ENCODE results near the gene CEP112. TPM values are rescaled to one million over a fixed set of nuclear protein-coding genes. Genes with fewer than 3 reads are reported as not detected.

The CEP112 gene
- total and polyA plus RNA-seq, 4 donors: 1.1 to 4.9 (median 1.4) TPM

GRCh38 chr17:65587534-65588180 lies 604.3 kb downstream of the CEP112 start:
- Histone ChIP-seq H3K4me1 (ENCODE audit: control insufficient read depth in 4 of 4, insufficient read depth in 4 of 4, low read length in 3 of 4) (no peaks in the 10 kb centered on the region), H3K9ac (ENCODE audit: low read depth in 1 of 2, low read length in 2 of 2) (no peak overlapping the region), H3K9me3 (ENCODE audit: control insufficient read depth in 4 of 4, low read length in 3 of 4) (no peaks in the 10 kb centered on the region), H3K36me3 (ENCODE audit: control insufficient read depth in 4 of 4, insufficient read depth in 3 of 4, low read depth in 1 of 4, low read length in 3 of 4) (no peaks in the 10 kb centered on the region), H3K27ac (ENCODE audit: low read depth in 1 of 2, low read length in 2 of 2) (no peak overlapping the region), H3K27me3 (ENCODE audit: control insufficient read depth in 4 of 4, insufficient read depth in 4 of 4, low read length in 3 of 4) (no peaks in the 10 kb centered on the region), H3K4me3 (ENCODE audit: low read depth in 1 of 3, low read length in 3 of 3) (no peak overlapping the region)
- no peak for DNase-seq (ENCODE audit: low spot score)
- 74% methylated on average over 10 of the region's 10 CpGs for WGBS
- no peak for TF ChIP-seq MAX (IDR thresholded peaks at IDR 0.05)
- no peak for TF ChIP-seq NR2F2 (IDR thresholded peaks at IDR 0.05)
- TF ChIP-seq FOXA1 (IDR thresholded peaks at IDR 0.05): no peak
- TF ChIP-seq FOXA2 (IDR thresholded peaks at IDR 0.05): no peak
- TF ChIP-seq TAF1 (conservative IDR thresholded peaks at IDR 0.05): no peak
- TF ChIP-seq RAD21 (IDR thresholded peaks at IDR 0.05): no peak

- no peaks in the 10 kb centered on the region for H3K36me3 ChIP-seq (ENCODE audit: control insufficient read depth in 4 of 4, insufficient read depth in 3 of 4, low read depth in 1 of 4, low read length in 3 of 4)
- TF ChIP-seq HNF4G (IDR thresholded peaks at IDR 0.05) (no peak), FOXA1 (IDR thresholded peaks at IDR 0.05) (no peak), MAX (IDR thresholded peaks at IDR 0.05) (no peak), CTCF (IDR thresholded peaks at IDR 0.05; ENCODE audit: low read depth, low read length, missing input control) (no peak), TAF1 (conservative IDR thresholded peaks at IDR 0.05) (no peak), ATF3 (IDR thresholded peaks at IDR 0.05) (no peak), JUND (IDR thresholded peaks at IDR 0.05) (no peak), HNF4A (conservative IDR thresholded peaks at IDR 0.05) (no peak), GABPA (IDR thresholded peaks at IDR 0.05 in 1 of 2, conservative IDR thresholded peaks at IDR 0.05 in 1 of 2) (no peak), SP1 (IDR thresholded peaks at IDR 0.05) (no peak), NR2F2 (IDR thresholded peaks at IDR 0.05) (no peak), RAD21 (IDR thresholded peaks at IDR 0.05) (no peak), EGR1 (IDR thresholded peaks at IDR 0.05; ENCODE audit: low read depth in 2 of 2) (no peak), YY1 (IDR thresholded peaks at IDR 0.05) (no peak), RXRA (IDR thresholded peaks at IDR 0.05) (no peak), FOXA2 (IDR thresholded peaks at IDR 0.05) (no peak)
- TF ChIP-seq, protein P1, sequence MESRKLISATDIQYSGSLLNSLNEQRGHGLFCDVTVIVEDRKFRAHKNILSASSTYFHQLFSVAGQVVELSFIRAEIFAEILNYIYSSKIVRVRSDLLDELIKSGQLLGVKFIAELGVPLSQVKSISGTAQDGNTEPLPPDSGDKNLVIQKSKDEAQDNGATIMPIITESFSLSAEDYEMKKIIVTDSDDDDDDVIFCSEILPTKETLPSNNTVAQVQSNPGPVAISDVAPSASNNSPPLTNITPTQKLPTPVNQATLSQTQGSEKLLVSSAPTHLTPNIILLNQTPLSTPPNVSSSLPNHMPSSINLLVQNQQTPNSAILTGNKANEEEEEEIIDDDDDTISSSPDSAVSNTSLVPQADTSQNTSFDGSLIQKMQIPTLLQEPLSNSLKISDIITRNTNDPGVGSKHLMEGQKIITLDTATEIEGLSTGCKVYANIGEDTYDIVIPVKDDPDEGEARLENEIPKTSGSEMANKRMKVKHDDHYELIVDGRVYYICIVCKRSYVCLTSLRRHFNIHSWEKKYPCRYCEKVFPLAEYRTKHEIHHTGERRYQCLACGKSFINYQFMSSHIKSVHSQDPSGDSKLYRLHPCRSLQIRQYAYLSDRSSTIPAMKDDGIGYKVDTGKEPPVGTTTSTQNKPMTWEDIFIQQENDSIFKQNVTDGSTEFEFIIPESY (IDR thresholded peaks at IDR 0.05): no peak
- TF ChIP-seq, protein P2, sequence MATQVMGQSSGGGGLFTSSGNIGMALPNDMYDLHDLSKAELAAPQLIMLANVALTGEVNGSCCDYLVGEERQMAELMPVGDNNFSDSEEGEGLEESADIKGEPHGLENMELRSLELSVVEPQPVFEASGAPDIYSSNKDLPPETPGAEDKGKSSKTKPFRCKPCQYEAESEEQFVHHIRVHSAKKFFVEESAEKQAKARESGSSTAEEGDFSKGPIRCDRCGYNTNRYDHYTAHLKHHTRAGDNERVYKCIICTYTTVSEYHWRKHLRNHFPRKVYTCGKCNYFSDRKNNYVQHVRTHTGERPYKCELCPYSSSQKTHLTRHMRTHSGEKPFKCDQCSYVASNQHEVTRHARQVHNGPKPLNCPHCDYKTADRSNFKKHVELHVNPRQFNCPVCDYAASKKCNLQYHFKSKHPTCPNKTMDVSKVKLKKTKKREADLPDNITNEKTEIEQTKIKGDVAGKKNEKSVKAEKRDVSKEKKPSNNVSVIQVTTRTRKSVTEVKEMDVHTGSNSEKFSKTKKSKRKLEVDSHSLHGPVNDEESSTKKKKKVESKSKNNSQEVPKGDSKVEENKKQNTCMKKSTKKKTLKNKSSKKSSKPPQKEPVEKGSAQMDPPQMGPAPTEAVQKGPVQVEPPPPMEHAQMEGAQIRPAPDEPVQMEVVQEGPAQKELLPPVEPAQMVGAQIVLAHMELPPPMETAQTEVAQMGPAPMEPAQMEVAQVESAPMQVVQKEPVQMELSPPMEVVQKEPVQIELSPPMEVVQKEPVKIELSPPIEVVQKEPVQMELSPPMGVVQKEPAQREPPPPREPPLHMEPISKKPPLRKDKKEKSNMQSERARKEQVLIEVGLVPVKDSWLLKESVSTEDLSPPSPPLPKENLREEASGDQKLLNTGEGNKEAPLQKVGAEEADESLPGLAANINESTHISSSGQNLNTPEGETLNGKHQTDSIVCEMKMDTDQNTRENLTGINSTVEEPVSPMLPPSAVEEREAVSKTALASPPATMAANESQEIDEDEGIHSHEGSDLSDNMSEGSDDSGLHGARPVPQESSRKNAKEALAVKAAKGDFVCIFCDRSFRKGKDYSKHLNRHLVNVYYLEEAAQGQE (IDR thresholded peaks at IDR 0.05): no peak
Observed at GRCh38 chr17:65586899-65587298, 605.0 kb downstream of the CEP112 start.

More at GRCh38 chr17:65586899-65587298, 605.0 kb downstream of the CEP112 start:
- Histone ChIP-seq H3K4me1 (ENCODE audit: control insufficient read depth in 4 of 4, insufficient read depth in 4 of 4, low read length in 3 of 4) (no peaks in the 10 kb centered on the region), H3K9me3 (ENCODE audit: control insufficient read depth in 4 of 4, low read length in 3 of 4) (no peaks in the 10 kb centered on the region), H3K27me3 (ENCODE audit: control insufficient read depth in 4 of 4, insufficient read depth in 4 of 4, low read length in 3 of 4) (no peaks in the 10 kb centered on the region), H3K4me3 (ENCODE audit: low read depth in 1 of 3, low read length in 3 of 3) (no peak overlapping the region), H3K27ac (ENCODE audit: low read depth in 1 of 2, low read length in 2 of 2) (no peak overlapping the region), H3K9ac (ENCODE audit: low read depth in 1 of 2, low read length in 2 of 2) (no peak overlapping the region)
- 86% methylated on average over 9 of the region's 9 CpGs for WGBS
- DNase-seq (ENCODE audit: low spot score): no peak

Data from liver (tissue), 9 donors.